Neural progenitor cell (in vitro differentiated cells): ENCODE results near the gene AOC2.

Experiments
- EZH2phosphoT487 ChIP-seq: fragments of 200-600 bp; sonication (generic); IDR thresholded peaks from 2 replicates; pipeline ENCODE4 v1.6.1; 2017; ENCODE audit warnings: antibody characterized with exemption
- TF ChIP-seq, protein P1 (sequence below): fragments of 200-600 bp; sonication (generic); IDR thresholded peaks from 2 replicates; pipeline ENCODE4 v1.5.1; 2017; ENCODE audit warnings: antibody characterized with exemption, mild to moderate bottlenecking

- TF ChIP-seq, protein P1, sequence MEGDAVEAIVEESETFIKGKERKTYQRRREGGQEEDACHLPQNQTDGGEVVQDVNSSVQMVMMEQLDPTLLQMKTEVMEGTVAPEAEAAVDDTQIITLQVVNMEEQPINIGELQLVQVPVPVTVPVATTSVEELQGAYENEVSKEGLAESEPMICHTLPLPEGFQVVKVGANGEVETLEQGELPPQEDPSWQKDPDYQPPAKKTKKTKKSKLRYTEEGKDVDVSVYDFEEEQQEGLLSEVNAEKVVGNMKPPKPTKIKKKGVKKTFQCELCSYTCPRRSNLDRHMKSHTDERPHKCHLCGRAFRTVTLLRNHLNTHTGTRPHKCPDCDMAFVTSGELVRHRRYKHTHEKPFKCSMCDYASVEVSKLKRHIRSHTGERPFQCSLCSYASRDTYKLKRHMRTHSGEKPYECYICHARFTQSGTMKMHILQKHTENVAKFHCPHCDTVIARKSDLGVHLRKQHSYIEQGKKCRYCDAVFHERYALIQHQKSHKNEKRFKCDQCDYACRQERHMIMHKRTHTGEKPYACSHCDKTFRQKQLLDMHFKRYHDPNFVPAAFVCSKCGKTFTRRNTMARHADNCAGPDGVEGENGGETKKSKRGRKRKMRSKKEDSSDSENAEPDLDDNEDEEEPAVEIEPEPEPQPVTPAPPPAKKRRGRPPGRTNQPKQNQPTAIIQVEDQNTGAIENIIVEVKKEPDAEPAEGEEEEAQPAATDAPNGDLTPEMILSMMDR, result no peak
- TF ChIP-seq EZH2phosphoT487, result no peak
Measured at GRCh38 chr17:42865638-42866094, 21.3 kb downstream of the AOC2 start.
